HepG2 (cell line): Measurements from ENCODE around the gene LHX5. TPM values are rescaled to one million over a fixed set of nuclear protein-coding genes. Genes with fewer than 3 reads are reported as not detected.

Experiments
- ATAC-seq: fragments of 200-7000 bp; cut with Tn5 transposase; 3 replicates; pipeline ENCODE4 v1.9.1; 2020; ENCODE audit warnings: mild to moderate bottlenecking, moderate library complexity
- BruUV-seq: library from RNA; stranded (reverse); fragments of 400-500 nt; replicated peaks from 2 replicates; lab custom pipeline; 2021; lab: Mats Ljungman, UMichigan
- CTCF ChIA-PET: fragments of 300-600 bp; formaldehyde crosslinking; extraction: SDS; loops from one replicate; lab custom pipeline; 2021; ENCODE audit warnings: low total read pairs, inconsistent platforms, low intra/inter-chr PET ratio; lab: Yijun Ruan, JAX
- POLR2A ChIA-PET: fragments of 350-600 bp; sonication (Branson Sonifier 250); formaldehyde crosslinking; loops from one replicate; lab custom pipeline; 2020; ENCODE audit warnings: antibody characterized with exemption, inconsistent platforms; lab: Yijun Ruan, JAX
- DNase-seq: peaks from one replicate; pipeline ENCODE4 v3.0.0-alpha.2; 2015; ENCODE audit warnings: low spot score
- FAIRE-seq: peaks from 3 replicates; lab custom pipeline; 2011; peaks lifted over from hg19 to GRCh38; lab: Jason Lieb, UNC
- H2AFZ ChIP-seq: one replicate; pipeline ENCODE4 v1.6.1; 2011; ENCODE audit warnings: low read length, inconsistent platforms
- H3K27ac ChIP-seq: fragments of 300-600 bp; 3 replicates; pipeline ENCODE4 v1.8.0; 2011; ENCODE audit warnings: mixed run types, mild to moderate bottlenecking, mixed read lengths, low read length, inconsistent platforms; ENCODE audit not compliant: insufficient read depth; ENCODE audit errors: extremely low read length
- H3K27me3 ChIP-seq, 2 experiments: fragments of 200-600 bp in 1 of 2; 2 replicates in 1 of 2; 3 replicates in 1 of 2; pipeline versions ENCODE4 v1.6.0 to v1.8.0; 2011; ENCODE audit warnings: low read length in 2 of 2, mild to moderate bottlenecking in 2 of 2, moderate library complexity in 2 of 2, inconsistent platforms in 1 of 2; ENCODE audit not compliant: insufficient read depth in 2 of 2, control insufficient read depth in 1 of 2
- H3K36me3 ChIP-seq, 2 experiments: fragments of 200-600 bp in 1 of 2; replicated peaks in 1 of 2; 2 replicates in 1 of 2; 3 replicates in 1 of 2; pipeline versions ENCODE4 v1.5.1 to v1.8.0; 2011; ENCODE audit warnings: low read length in 2 of 2, inconsistent platforms in 1 of 2; ENCODE audit not compliant: insufficient read depth in 2 of 2, control insufficient read depth in 1 of 2
- H3K4me1 ChIP-seq: 2 replicates; pipeline ENCODE4 v1.5.1; 2012; ENCODE audit warnings: low read length, inconsistent platforms; ENCODE audit not compliant: insufficient read depth
- H3K4me2 ChIP-seq: 2 replicates; pipeline ENCODE4 v1.6.0; 2011; ENCODE audit warnings: low read depth, low read length, inconsistent platforms
- H3K4me3 ChIP-seq, 3 experiments: fragments of 200-600 bp in 1 of 3; sonication (generic), shearing (Covaris generic) in 1 of 3; replicated peaks in 1 of 3; 2 replicates each; pipeline ENCODE4 v1.5.1; 2011 to 2016; ENCODE audit warnings: low read length in 3 of 3, inconsistent platforms in 2 of 3, low read depth in 2 of 3, mild to moderate bottlenecking in 2 of 3, control low read depth in 1 of 3, mixed read lengths in 1 of 3; ENCODE audit not compliant: insufficient read depth in 1 of 3
- H3K79me2 ChIP-seq: one replicate; pipeline ENCODE4 v1.6.1; 2011; ENCODE audit warnings: low read length, inconsistent platforms; ENCODE audit not compliant: insufficient read depth
- H3K9ac ChIP-seq: 2 replicates; pipeline ENCODE4 v1.6.0; 2011; ENCODE audit warnings: mild to moderate bottlenecking, low read depth, low read length, inconsistent platforms; ENCODE audit not compliant: insufficient read depth
- H3K9me3 ChIP-seq: 2 replicates; pipeline ENCODE4 v1.5.1; 2012; ENCODE audit warnings: mild to moderate bottlenecking, low read length
- H4K20me1 ChIP-seq: 2 replicates; pipeline ENCODE4 v1.6.0; 2011; ENCODE audit warnings: inconsistent platforms, mild to moderate bottlenecking, low read length, moderate library complexity; ENCODE audit not compliant: insufficient read depth
- CEBPB ChIP-seq: IDR thresholded peaks from 2 replicates; pipeline ENCODE4 v1.6.1; 2011; ENCODE audit warnings: low read depth, low read length, improper control_type of control experiment, borderline replicate concordance
- CENPX ChIP-seq: sonication (generic); formaldehyde crosslinking; IDR thresholded peaks from 2 replicates; pipeline ENCODE4 v1.9.0; 2021; ENCODE audit warnings: mild to moderate bottlenecking, missing genetic modification reagents, moderate library complexity
- CHD4 ChIP-seq: fragments of 200-600 bp; sonication (generic); IDR thresholded peaks from 2 replicates; pipeline ENCODE4 v1.7.0; 2017; ENCODE audit warnings: mild to moderate bottlenecking, low read length, borderline replicate concordance
- KDM6A ChIP-seq: IDR thresholded peaks from 2 replicates; pipeline ENCODE4 v1.6.1; 2016; ENCODE audit warnings: low read depth
- POGZ ChIP-seq: sonication (generic); formaldehyde crosslinking; IDR thresholded peaks from 2 replicates; pipeline ENCODE4 v1.4.0; 2020; ENCODE audit warnings: mild to moderate bottlenecking, missing genetic modification reagents
- RFX1 ChIP-seq: fragments of 450-650 bp; IDR thresholded peaks from 2 replicates; pipeline ENCODE4 v1.6.1; 2017
- ZNF329 ChIP-seq: sonication (generic); formaldehyde crosslinking; IDR thresholded peaks from 2 replicates; pipeline ENCODE4 v1.9.0; 2021; ENCODE audit warnings: low read depth, mild to moderate bottlenecking, missing genetic modification reagents
- ZNF350 ChIP-seq: sonication (generic); formaldehyde crosslinking; IDR thresholded peaks from 2 replicates; pipeline ENCODE4 v1.4.0; 2020; ENCODE audit warnings: mild to moderate bottlenecking, low read depth, missing genetic modification reagents, borderline replicate concordance
- WGBS: methylation state at CpG from one replicate; pipeline ENCODE4 v1.1.6; 2017; ENCODE audit warnings: low lambda C conversion rate; 5-methylcytosine and 5-hydroxymethylcytosine counted together
- in situ Hi-C: cut with HindIII; loops from 2 replicates; pipeline ENCODE4 v1.10.0; 2017; ENCODE audit warnings: low pct_unique_long_range_greater_than_20kb; ENCODE audit not compliant: extremely low pct_ligation_motif_present
- intact Hi-C: fragments of 100-400 bp; cut with micrococcal nuclease; formaldehyde crosslinking; loops from one replicate; pipeline ENCODE4 v1.10.0; 2022; ENCODE audit not compliant: unreplicated experiment
- polyA plus RNA-seq, 8 experiments: library from polyadenylated mRNA; depleted of rRNA in 3 of 8; stranded (reverse) in 7 of 8; unstranded in 1 of 8; fragments of >200 nt; fragmentation: Illumina TruSeq in 4 of 8; extraction: Trizol in 4 of 8; gene quantifications; 2 replicates each; pipeline versions ENCODE4 v1.2.1 to v1.2.3, GENCODE V29; 2011 to 2016; ENCODE audit warnings: low read depth in 4 of 8, missing spikeins in 1 of 8, mixed read lengths in 1 of 8; ENCODE audit not compliant: insufficient read depth in 1 of 8
- total RNA-seq, 5 experiments: library from RNA; depleted of rRNA; stranded (reverse); fragments of >200 nt; fragmentation: Illumina TruSeq; extraction: Trizol; gene quantifications; 2 replicates each; pipeline ENCODE4 v1.2.3, GENCODE V29; 2016; ENCODE audit warnings: low read depth in 1 of 5

Gene LHX5
- total and polyA plus RNA-seq, 2 of the 13 experiments (the other 11 are each of a cell fraction or from before 2014, with no cell fraction given), result not detected

DNA sequence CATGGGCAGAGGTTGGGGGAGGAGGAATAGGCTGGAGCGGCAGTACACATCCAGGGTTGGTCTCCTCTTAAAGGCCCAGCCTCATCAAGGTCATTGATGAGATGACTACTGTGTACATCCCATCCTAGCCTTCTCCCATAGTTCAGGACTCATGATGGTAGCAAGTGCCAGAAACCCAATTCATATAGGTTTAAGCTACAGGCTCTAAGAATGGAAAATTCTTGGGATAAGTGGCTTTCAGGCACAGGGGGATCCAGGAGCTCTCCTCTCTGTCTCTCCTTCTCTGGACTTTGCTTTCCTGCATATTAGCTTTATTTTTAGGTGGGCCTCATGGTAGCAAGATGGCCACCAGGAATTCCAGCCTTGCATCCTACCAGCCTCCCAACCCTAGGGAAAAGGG is 43.2 kb downstream of the LHX5 start:
- Histone ChIP-seq H3K36me3 (no peaks in the 10 kb centered on the region), H3K4me3 (no peak overlapping the region), H3K4me1 (0 out of 2 replicates have a peak, but pooled peaks cover under 1% of the 10 kb centered on the region), H4K20me1 (no peaks in the 10 kb centered on the region), H3K9ac (no peak overlapping the region), H2AFZ (no peak overlapping the region), H3K79me2 (no peaks in the 10 kb centered on the region), H3K27ac (no peak overlapping the region), H3K9me3 (no peaks in the 10 kb centered on the region), H3K27me3 (no peaks in the 10 kb centered on the region), H3K4me2 (no peak overlapping the region)
- in situ Hi-C loops (loop anchor here (5.0 kb wide), 1 partner anchor 121 kb away; no protein-coding TSS in a partner anchor), intact Hi-C loops (loop anchor here (10.0 kb wide), 1 partner anchor 234 kb away; no protein-coding TSS in a partner anchor)
- no peak for ATAC-seq
- FAIRE-seq, result no peak
- POLR2A ChIA-PET, result no interaction called here
- DNase-seq, result no peak
- CTCF ChIA-PET, result no interaction called here
- 44% methylated on average over 1 of the region's 1 CpG for WGBS
- no TSS peak for BruUV-seq
- no peak for TF ChIP-seq ZNF350
- TF ChIP-seq ZNF329, result peak; percentile 91

DNA sequence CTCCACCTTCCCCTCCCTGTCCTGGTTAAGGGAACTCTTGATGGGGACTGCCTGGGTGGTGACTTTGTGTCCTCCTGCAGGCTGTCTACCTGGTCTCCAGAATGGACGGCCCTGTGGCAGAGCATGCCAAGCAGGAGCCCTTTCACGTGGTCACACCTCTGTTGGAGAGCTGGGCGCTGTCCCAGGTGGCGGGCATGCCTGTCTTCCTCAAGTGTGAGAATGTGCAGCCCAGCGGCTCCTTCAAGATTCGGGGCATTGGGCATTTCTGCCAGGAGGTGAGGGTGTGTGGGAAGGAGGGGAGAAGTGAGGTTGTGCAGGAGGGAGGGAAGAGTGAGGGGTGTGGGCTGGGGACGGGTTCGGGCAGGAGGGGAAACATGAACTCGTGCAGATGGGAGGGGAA is 43.8 kb downstream of the LHX5 start:
- POLR2A ChIA-PET, result no interaction called here
- Histone ChIP-seq H3K9me3 (no peaks in the 10 kb centered on the region), H3K27ac (no peak overlapping the region), H4K20me1 (no peaks in the 10 kb centered on the region), H3K27me3 (no peaks in the 10 kb centered on the region), H3K9ac (no peak overlapping the region), H3K4me2 (no peak overlapping the region), H3K36me3 (no peaks in the 10 kb centered on the region), H3K79me2 (no peaks in the 10 kb centered on the region), H3K4me3 (no peak overlapping the region), H2AFZ (no peak overlapping the region), H3K4me1 (peaks cover 7% of the 10 kb centered on the region)
- DNase-seq (no peak), FAIRE-seq (no peak), ATAC-seq (no peak)
- BruUV-seq, result no TSS peak
- no peak for TF ChIP-seq POGZ (CRISPR knock-in tag)
- TF ChIP-seq RFX1, result no peak
- TF ChIP-seq CENPX (CRISPR knock-in tag), result no peak
- no peak for TF ChIP-seq CHD4
- no peak for TF ChIP-seq KDM6A (CRISPR knock-in tag)
- TF ChIP-seq CEBPB, result no peak
- intact Hi-C loops (loop anchor here (10.0 kb wide), 1 partner anchor 233 kb away; no protein-coding TSS in a partner anchor), in situ Hi-C loops (loop anchor here (5.0 kb wide), 1 partner anchor 121 kb away; no protein-coding TSS in a partner anchor)
- WGBS, result 33% methylated on average over 8 of the region's 9 CpGs
- CTCF ChIA-PET, result no interaction called here
